Ectodermal cell (in vitro differentiated cells): ENCODE measurements around the gene PPP5C.
A peak's percentile ranks its signal among the peaks of the same experiment; 100 is the strongest.

Source experiments
- H3K27ac ChIP-seq: 2 replicates; pipeline ENCODE4 v1.7.0; 2013; ENCODE audit warnings: mild to moderate bottlenecking, low read depth, low read length; ENCODE audit not compliant: insufficient read depth, poor library complexity, severe bottlenecking
- H3K27me3 ChIP-seq: 2 replicates; pipeline ENCODE4 v1.7.0; 2013; ENCODE audit warnings: mild to moderate bottlenecking, low read length; ENCODE audit not compliant: insufficient read depth, control insufficient read depth, poor library complexity, severe bottlenecking
- H3K36me3 ChIP-seq: one replicate; pipeline ENCODE4 v1.7.0; 2013; ENCODE audit warnings: low read length; ENCODE audit not compliant: control insufficient read depth, insufficient read depth
- H3K4me1 ChIP-seq: one replicate; pipeline ENCODE4 v1.7.0; 2013; ENCODE audit warnings: low read length; ENCODE audit not compliant: control insufficient read depth, insufficient read depth
- H3K4me3 ChIP-seq: 2 replicates; pipeline ENCODE4 v1.7.0; 2013; ENCODE audit warnings: low read depth, low read length, control low read depth; ENCODE audit not compliant: insufficient read depth
- H3K9me3 ChIP-seq: 2 replicates; pipeline ENCODE4 v1.7.0; 2013; ENCODE audit warnings: mild to moderate bottlenecking, low read length, moderate library complexity; ENCODE audit not compliant: control insufficient read depth
- WGBS, 2 experiments: methylation state at CpG; one replicate each; pipeline ENCODE4 v1.1.7; 2013; ENCODE audit warnings: missing lambda C conversion rate in 2 of 2; 5-methylcytosine and 5-hydroxymethylcytosine counted together

Gene PPP5C

DNA sequence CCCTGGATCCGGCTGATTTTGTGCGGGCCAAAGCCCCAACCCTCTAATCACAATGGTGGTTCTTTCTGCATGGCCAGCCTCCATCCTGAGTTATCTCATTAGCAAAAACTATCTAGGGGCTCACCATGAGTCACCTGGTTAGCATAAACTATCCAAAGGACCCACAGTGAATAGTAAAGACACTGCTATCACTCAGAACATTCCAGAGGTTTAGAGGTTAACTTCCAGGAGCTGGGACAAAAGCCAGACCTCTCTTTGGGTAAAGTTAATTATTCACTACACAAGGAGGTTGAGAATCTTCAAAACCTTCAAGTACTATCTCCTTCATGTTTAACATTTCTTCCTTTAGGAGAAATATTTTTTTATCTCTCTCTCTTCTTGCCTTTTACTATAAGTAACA is 18.8 kb upstream of the PPP5C start:
- no peaks in the 10 kb centered on the region for H3K4me1 ChIP-seq
- peaks cover 51% of the 10 kb centered on the region for H3K36me3 ChIP-seq
- 93 to 97% methylated on average over 2 of the region's 2 CpGs for WGBS, 2 experiments
- H3K27ac ChIP-seq = no peak overlapping the region
- H3K9me3 ChIP-seq = no peaks in the 10 kb centered on the region
- no peak overlapping the region for H3K4me3 ChIP-seq
- H3K27me3 ChIP-seq = no peaks in the 10 kb centered on the region

- Histone ChIP-seq H3K27ac (no peak overlapping the region), H3K36me3 (peaks cover 40% of the 10 kb centered on the region), H3K9me3 (no peaks in the 10 kb centered on the region), H3K4me1 (no peaks in the 10 kb centered on the region), H3K27me3 (no peaks in the 10 kb centered on the region), H3K4me3 (no peak overlapping the region)
- WGBS, 2 experiments = 94% methylated on average over 2 of the region's 2 CpGs
Measured at GRCh38 chr19:46330319-46330918, 16.5 kb upstream of the PPP5C start.

- Histone ChIP-seq H3K36me3 (no peaks in the 10 kb centered on the region), H3K27me3 (no peaks in the 10 kb centered on the region), H3K27ac (no peak overlapping the region), H3K4me1 (no peaks in the 10 kb centered on the region), H3K9me3 (no peaks in the 10 kb centered on the region), H3K4me3 (no peak overlapping the region)
- 91 to 97% methylated on average over 1 of the region's 1 CpG for WGBS, 2 experiments
Measured at GRCh38 chr19:46337487-46337886, 9.4 kb upstream of the PPP5C start.

DNA sequence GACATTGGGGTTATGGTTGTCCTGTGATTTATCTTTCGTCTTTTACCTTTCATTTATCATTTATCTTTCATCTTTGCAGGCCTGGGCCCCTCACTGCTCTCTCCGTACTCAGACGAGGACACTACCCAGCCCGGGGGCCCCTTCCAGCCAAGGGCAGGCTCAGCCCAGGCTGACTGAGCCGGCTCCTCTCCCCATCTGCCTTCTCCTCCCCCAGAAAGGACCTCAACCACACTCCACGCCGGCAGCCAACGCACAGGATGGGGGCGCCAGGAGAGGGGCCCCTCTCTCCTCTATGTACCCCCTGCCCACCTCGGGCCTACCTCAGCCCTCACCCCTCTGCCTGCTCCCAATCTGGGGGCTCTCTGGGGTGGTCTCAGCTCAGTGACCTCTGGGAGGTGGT is 7.4 kb upstream of the PPP5C start:
- WGBS, 2 experiments = 87 to 91% methylated on average over 10 of the region's 10 CpGs
- no peak overlapping the region for H3K4me3 ChIP-seq
- no peaks in the 10 kb centered on the region for H3K27me3 ChIP-seq
- no peaks in the 10 kb centered on the region for H3K4me1 ChIP-seq
- no peaks in the 10 kb centered on the region for H3K9me3 ChIP-seq
- H3K36me3 ChIP-seq = no peaks in the 10 kb centered on the region
- no peak overlapping the region for H3K27ac ChIP-seq

- no peaks in the 10 kb centered on the region for H3K36me3 ChIP-seq
- no peaks in the 10 kb centered on the region for H3K4me1 ChIP-seq
- H3K27ac ChIP-seq = no peak overlapping the region
- no peak overlapping the region for H3K4me3 ChIP-seq
- H3K27me3 ChIP-seq = no peaks in the 10 kb centered on the region
- WGBS, 2 experiments = 93 to 94% methylated on average over 11 of the region's 11 CpGs
- H3K9me3 ChIP-seq = no peaks in the 10 kb centered on the region
Measured at GRCh38 chr19:46340051-46340659, 6.7 kb upstream of the PPP5C start.

- Histone ChIP-seq H3K4me1 (no peaks in the 10 kb centered on the region), H3K36me3 (no peaks in the 10 kb centered on the region), H3K27ac (no peak overlapping the region), H3K27me3 (no peaks in the 10 kb centered on the region), H3K4me3 (no peak overlapping the region), H3K9me3 (no peaks in the 10 kb centered on the region)
- WGBS, 2 experiments = 96 to 98% methylated on average over 3 of the region's 3 CpGs
Measured at GRCh38 chr19:46341937-46342336, 5.0 kb upstream of the PPP5C start.

GRCh38 chr19:46344363-46344762 is 2.5 kb upstream of the PPP5C start:
- Histone ChIP-seq H3K27ac (no peak overlapping the region), H3K4me3 (no peak overlapping the region), H3K27me3 (no peaks in the 10 kb centered on the region), H3K4me1 (no peaks in the 10 kb centered on the region), H3K9me3 (no peaks in the 10 kb centered on the region), H3K36me3 (no peaks in the 10 kb centered on the region)
- WGBS, 2 experiments = 86 to 92% methylated on average over 1 of the region's 1 CpG

DNA sequence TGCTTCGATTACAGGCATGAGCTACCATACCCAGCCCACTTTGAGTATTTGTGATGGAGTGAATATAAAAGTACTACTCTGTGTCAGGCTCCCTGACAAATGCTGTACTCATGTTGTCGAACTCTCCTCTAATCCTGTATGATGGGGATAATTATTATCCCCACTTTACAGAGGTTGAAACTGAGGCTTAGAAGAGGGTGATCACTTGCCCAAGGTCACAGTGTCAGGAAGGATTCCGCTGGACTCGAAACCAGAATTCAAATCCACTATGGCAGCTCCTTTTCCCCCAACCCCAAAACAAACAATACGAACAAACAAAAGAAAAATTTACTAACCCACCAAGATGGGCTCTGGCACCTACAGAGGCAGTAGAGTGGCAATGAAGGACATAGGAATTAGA is 1.7 kb upstream of the PPP5C start:
- Histone ChIP-seq H3K27me3 (no peaks in the 10 kb centered on the region), H3K27ac (no peak overlapping the region), H3K9me3 (no peaks in the 10 kb centered on the region), H3K36me3 (no peaks in the 10 kb centered on the region), H3K4me3 (no peak overlapping the region), H3K4me1 (no peaks in the 10 kb centered on the region)
- 88 to 92% methylated on average over 5 of the region's 5 CpGs for WGBS, 2 experiments

GRCh38 chr19:46347572-46347883 is 641 bp downstream of the PPP5C start:
- Histone ChIP-seq H3K4me1 (no peaks in the 10 kb centered on the region), H3K27me3 (no peaks in the 10 kb centered on the region), H3K4me3 (peak overlapping the region; percentile 99), H3K27ac (no peak overlapping the region), H3K36me3 (no peaks in the 10 kb centered on the region), H3K9me3 (no peaks in the 10 kb centered on the region)
- WGBS, 2 experiments = 0 to 10% methylated on average over 3 of the region's 3 CpGs

DNA sequence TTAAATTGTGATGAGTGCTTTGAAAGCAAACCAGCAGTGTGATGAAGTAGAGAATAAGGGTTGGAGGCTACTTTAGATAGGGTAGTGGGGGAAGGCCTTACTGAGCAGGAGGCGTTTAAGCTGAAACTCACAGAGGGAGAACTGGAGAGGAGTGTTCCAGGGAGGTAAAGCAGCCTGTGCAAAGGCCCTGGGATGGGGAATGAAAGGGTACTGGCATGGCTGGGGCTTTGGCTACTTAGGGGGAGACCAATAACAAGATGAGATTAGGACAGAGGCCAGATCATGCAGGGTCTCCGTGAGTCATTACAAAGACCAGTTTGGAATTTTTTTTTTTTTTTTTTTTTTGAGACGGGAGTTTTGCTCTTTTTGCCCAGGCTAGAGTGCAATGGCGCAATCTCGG is 1.1 kb downstream of the PPP5C start:
- WGBS, 2 experiments = 87 to 94% methylated on average over 5 of the region's 5 CpGs
- H3K4me1 ChIP-seq = no peaks in the 10 kb centered on the region
- no peaks in the 10 kb centered on the region for H3K27me3 ChIP-seq
- no peaks in the 10 kb centered on the region for H3K9me3 ChIP-seq
- peak overlapping the region; percentile 99 for H3K4me3 ChIP-seq
- H3K27ac ChIP-seq = no peak overlapping the region
- H3K36me3 ChIP-seq = no peaks in the 10 kb centered on the region
